ENCODE results near the gene AP1G2. TPM values are rescaled to one million over a fixed set of nuclear protein-coding genes. Genes with fewer than 3 reads are reported as not detected.

Gene AP1G2
- total RNA-seq, 1 donor from 2014 or later = 56.2 TPM

- DNase-seq (ENCODE audit: low spot score in 2 of 2) = no peak
- Histone ChIP-seq H3K27ac (no peak overlapping the region), H3K9me3 (no peaks in the 10 kb centered on the region), H3K4me3 (peak overlapping the region in 1 of 2 donors; percentile 3), H3K36me3 (no peaks in the 10 kb centered on the region), H3K4me1 (peaks cover 3 to 4% of the 10 kb centered on the region in 2 donors), H3K27me3 (peaks cover 26% of the 10 kb centered on the region)
- intact Hi-C loops (cut with DNase I) = no loop called here
- no peak for TF ChIP-seq CTCF (IDR thresholded peaks at IDR 0.05)
These were observed 10.3 kb upstream of the AP1G2 start for GRCh38 chr14:23577710-23578392.

GRCh38 chr14:23577004-23577681, 9.6 kb upstream of the AP1G2 start:
- intact Hi-C loops (cut with DNase I) = no loop called here
- H3K4me1 ChIP-seq = peaks cover 3 to 4% of the 10 kb centered on the region in 2 donors
- DNase-seq (ENCODE audit: low spot score in 2 of 2) = no peak
- H3K4me3 ChIP-seq = peak overlapping the region; percentile 11 to 55
- peaks cover 26% of the 10 kb centered on the region for H3K27me3 ChIP-seq
- H3K36me3 ChIP-seq = no peaks in the 10 kb centered on the region
- no peaks in the 10 kb centered on the region for H3K9me3 ChIP-seq
- H3K27ac ChIP-seq = no peak overlapping the region
- no peak for TF ChIP-seq CTCF (IDR thresholded peaks at IDR 0.05)

- no peaks in the 10 kb centered on the region for H3K36me3 ChIP-seq
- H3K4me3 ChIP-seq = no peak overlapping the region
- DNase-seq (ENCODE audit: low spot score in 2 of 2) = no peak
- TF ChIP-seq CTCF (IDR thresholded peaks at IDR 0.05) = no peak
- H3K4me1 ChIP-seq = peaks cover 3 to 4% of the 10 kb centered on the region in 2 donors
- H3K9me3 ChIP-seq = no peaks in the 10 kb centered on the region
- intact Hi-C loops (cut with DNase I) = no loop called here
- H3K27me3 ChIP-seq = peaks cover 26% of the 10 kb centered on the region
- H3K27ac ChIP-seq = no peak overlapping the region
These were observed 5.9 kb upstream of the AP1G2 start for GRCh38 chr14:23573384-23574015.

GRCh38 chr14:23572836-23573235, 5.2 kb upstream of the AP1G2 start:
- Histone ChIP-seq H3K4me3 (no peak overlapping the region), H3K27me3 (peaks cover 24% of the 10 kb centered on the region), H3K27ac (no peak overlapping the region), H3K36me3 (no peaks in the 10 kb centered on the region), H3K4me1 (peaks cover 3 to 4% of the 10 kb centered on the region in 2 donors), H3K9me3 (no peaks in the 10 kb centered on the region)
- TF ChIP-seq CTCF (IDR thresholded peaks at IDR 0.05) = no peak
- peak in 1 of 2 donors; percentile 62 for DNase-seq (ENCODE audit: low spot score in 2 of 2)
- intact Hi-C loops (cut with DNase I) = no loop called here

GRCh38 chr14:23572524-23572828, 4.9 kb upstream of the AP1G2 start:
- no peak for DNase-seq (ENCODE audit: low spot score in 2 of 2)
- H3K9me3 ChIP-seq = no peaks in the 10 kb centered on the region
- no peak overlapping the region for H3K4me3 ChIP-seq
- H3K27ac ChIP-seq = no peak overlapping the region
- intact Hi-C loops (cut with DNase I) = no loop called here
- peaks cover 21% of the 10 kb centered on the region for H3K27me3 ChIP-seq
- H3K36me3 ChIP-seq = no peaks in the 10 kb centered on the region
- TF ChIP-seq CTCF (IDR thresholded peaks at IDR 0.05) = no peak
- H3K4me1 ChIP-seq = peaks cover 4 to 6% of the 10 kb centered on the region in 2 donors

All from ascending aorta (tissue), 2 donors.